H1 (cell line): ENCODE measurements around the gene NBEA. TPM values are rescaled to one million over a fixed set of nuclear protein-coding genes. Genes with fewer than 3 reads are reported as not detected.
"Not testable (repeated sequence)": the region's sequence is repeated elsewhere in the genome, so short reads cannot be mapped to it uniquely, and the experiment has no call there.

ENCODE experiments used
- CTCF ChIA-PET: fragments of 300-600 bp; sonication (Branson Sonifier 250); formaldehyde crosslinking; loops from one replicate; lab custom pipeline; 2021; ENCODE audit not compliant: partially characterized antibody; lab: Charles Lee
- POLR2A ChIA-PET: fragments of 300-600 bp; sonication (Branson Sonifier 250); formaldehyde crosslinking; loops from one replicate; lab custom pipeline; 2021; ENCODE audit warnings: inconsistent platforms; ENCODE audit not compliant: partially characterized antibody; lab: Charles Lee
- DNase-seq, 2 experiments: peaks; one replicate each; pipeline versions ENCODE4 v3.0.0 to v3.0.0-alpha.2; 2010 to 2022; ENCODE audit warnings: low spot score in 2 of 2, low read depth in 1 of 2, mixed read lengths in 1 of 2
- FAIRE-seq: peaks from 2 replicates; lab custom pipeline; 2011; peaks lifted over from hg19 to GRCh38; lab: Jason Lieb, UNC
- H2AFZ ChIP-seq: 2 replicates; pipeline ENCODE4 v1.8.1; 2012; ENCODE audit warnings: low read length, inconsistent platforms
- H2AK5ac ChIP-seq: 2 replicates; pipeline ENCODE4 v1.6.1; 2013; ENCODE audit warnings: low read depth, low read length
- H2BK120ac ChIP-seq: replicated peaks from 2 replicates; pipeline ENCODE3; 2013; ENCODE audit warnings: low read depth, low read length, inconsistent platforms
- H2BK12ac ChIP-seq: 2 replicates; pipeline ENCODE4 v1.6.1; 2013; ENCODE audit warnings: low read depth, low read length
- H2BK15ac ChIP-seq: 2 replicates; pipeline ENCODE4 v1.6.1; 2013; ENCODE audit warnings: low read length
- H2BK20ac ChIP-seq: 2 replicates; pipeline ENCODE4 v1.6.1; 2013; ENCODE audit warnings: low read length
- H2BK5ac ChIP-seq: 2 replicates; pipeline ENCODE4 v1.6.1; 2013; ENCODE audit warnings: low read depth, low read length
- H3K14ac ChIP-seq: 2 replicates; pipeline ENCODE4 v1.6.1; 2013; ENCODE audit warnings: inconsistent platforms; ENCODE audit not compliant: insufficient read length
- H3K18ac ChIP-seq: 2 replicates; pipeline ENCODE4 v1.6.1; 2013; ENCODE audit warnings: low read length; ENCODE audit errors: extremely low read depth
- H3K23ac ChIP-seq: 2 replicates; pipeline ENCODE4 v1.6.1; 2013; ENCODE audit warnings: inconsistent platforms; ENCODE audit not compliant: insufficient read length
- H3K23me2 ChIP-seq: 2 replicates; pipeline ENCODE4 v1.6.1; 2013; ENCODE audit warnings: low read depth, low read length
- H3K27ac ChIP-seq: 2 replicates; pipeline ENCODE4 v1.6.1; 2011; ENCODE audit warnings: low read depth, low read length, inconsistent platforms
- H3K27me3 ChIP-seq, 4 experiments: replicated peaks in 1 of 4; 1 replicate in 1 of 4; 2 replicates in 3 of 4; pipeline versions ENCODE4 v1.6.1 to v1.8.1; 2011 to 2013; ENCODE audit warnings: low read length in 3 of 4, mild to moderate bottlenecking in 3 of 4, inconsistent platforms in 2 of 4, mixed read lengths in 2 of 4, moderate library complexity in 1 of 4; ENCODE audit not compliant: control insufficient read depth in 3 of 4, insufficient read depth in 3 of 4; ENCODE audit errors: extremely low read depth in 1 of 4
- H3K36me3 ChIP-seq, 4 experiments: 2 replicates each; pipeline versions ENCODE4 v1.6.1 to v1.8.1; 2011 to 2013; ENCODE audit warnings: mild to moderate bottlenecking in 4 of 4, low read length in 3 of 4, moderate library complexity in 2 of 4, control low read depth in 1 of 4, inconsistent platforms in 1 of 4; ENCODE audit not compliant: insufficient read depth in 4 of 4, control insufficient read depth in 2 of 4
- H3K4ac ChIP-seq: replicated peaks from 2 replicates; pipeline ENCODE3; 2013; ENCODE audit warnings: low read length, low read depth, mixed read lengths, inconsistent platforms; ENCODE audit not compliant: insufficient read length
- H3K4me1 ChIP-seq, 4 experiments: replicated peaks in 1 of 4; 1 replicate in 1 of 4; 2 replicates in 3 of 4; pipeline versions ENCODE4 v1.6.1 to v1.8.1; 2011 to 2013; ENCODE audit warnings: low read length in 3 of 4, inconsistent platforms in 2 of 4, mixed read lengths in 1 of 4; ENCODE audit not compliant: insufficient read depth in 4 of 4, control insufficient read depth in 3 of 4
- H3K4me2 ChIP-seq, 2 experiments: 2 replicates each; pipeline versions ENCODE4 v1.6.1 to v1.8.1; 2011 to 2013; ENCODE audit warnings: low read depth in 2 of 2, low read length in 2 of 2, control low read depth in 1 of 2, inconsistent platforms in 1 of 2, mild to moderate bottlenecking in 1 of 2; ENCODE audit not compliant: insufficient read depth in 1 of 2
- H3K4me3 ChIP-seq, 4 experiments: fragments of 200-600, 300-600 bp in 1 of 4; sonication (generic), shearing (Covaris generic), sonication (Bioruptor Twin) in 1 of 4; 2 replicates each; pipeline versions ENCODE4 v1.5.1 to v1.8.1; 2011 to 2016; ENCODE audit warnings: low read length in 4 of 4, low read depth in 3 of 4, control low read depth in 2 of 4, inconsistent platforms in 2 of 4, mild to moderate bottlenecking in 2 of 4, mixed read lengths in 1 of 4, moderate library complexity in 1 of 4; ENCODE audit not compliant: insufficient read depth in 2 of 4; ENCODE audit errors: extremely low read depth in 1 of 4
- H3K56ac ChIP-seq: replicated peaks from 2 replicates; pipeline ENCODE3; 2013; ENCODE audit warnings: low read depth, mild to moderate bottlenecking, mixed read lengths, low read length, inconsistent platforms; ENCODE audit not compliant: insufficient read length
- H3K79me1 ChIP-seq: 2 replicates; pipeline ENCODE4 v1.6.1; 2013; ENCODE audit warnings: low read depth, low read length, control low read depth
- H3K79me2 ChIP-seq, 2 experiments: 2 replicates each; pipeline versions ENCODE4 v1.6.1 to v1.8.1; 2012 to 2013; ENCODE audit warnings: low read length in 2 of 2, mild to moderate bottlenecking in 2 of 2, inconsistent platforms in 1 of 2; ENCODE audit not compliant: insufficient read depth in 2 of 2, control insufficient read depth in 1 of 2
- H3K9ac ChIP-seq, 4 experiments: replicated peaks in 1 of 4; 1 replicate in 1 of 4; 2 replicates in 3 of 4; pipeline versions ENCODE4 v1.6.1 to v1.8.1; 2011 to 2013; ENCODE audit warnings: low read depth in 3 of 4, low read length in 3 of 4, control low read depth in 2 of 4, mild to moderate bottlenecking in 2 of 4, moderate library complexity in 2 of 4, inconsistent platforms in 1 of 4; ENCODE audit errors: extremely low read depth in 1 of 4
- H3K9me3 ChIP-seq, 2 experiments: 2 replicates each; pipeline versions ENCODE4 v1.6.1 to v1.8.1; 2012 to 2013; ENCODE audit warnings: mild to moderate bottlenecking in 2 of 2, moderate library complexity in 2 of 2, control low read depth in 1 of 2, inconsistent platforms in 1 of 2, low read depth in 1 of 2, low read length in 1 of 2, mixed read lengths in 1 of 2; ENCODE audit not compliant: insufficient read depth in 2 of 2
- H4K20me1 ChIP-seq, 2 experiments: replicated peaks in 1 of 2; 2 replicates each; pipeline versions ENCODE3 to v1.8.1; 2011 to 2013; ENCODE audit warnings: inconsistent platforms in 2 of 2, low read length in 2 of 2, mild to moderate bottlenecking in 1 of 2; ENCODE audit not compliant: insufficient read depth in 2 of 2, control insufficient read depth in 1 of 2
- H4K5ac ChIP-seq: 2 replicates; pipeline ENCODE4 v1.6.1; 2013; ENCODE audit warnings: low read length, low read depth, mixed read lengths, inconsistent platforms; ENCODE audit not compliant: insufficient read length
- H4K8ac ChIP-seq: 2 replicates; pipeline ENCODE4 v1.8.0; 2013; ENCODE audit warnings: mild to moderate bottlenecking, moderate library complexity, low read length, inconsistent platforms; ENCODE audit not compliant: insufficient read depth; ENCODE audit errors: extremely low read depth
- H4K91ac ChIP-seq: replicated peaks from 2 replicates; pipeline ENCODE3; 2013; ENCODE audit warnings: low read length, mixed read lengths, inconsistent platforms; ENCODE audit not compliant: insufficient read length
- WGBS, 2 experiments: shearing (Covaris generic) in 1 of 2; methylation state at CpG; one replicate each; pipeline versions ENCODE4 v1.1.6 to v1.1.7; 2013 to 2015; ENCODE audit warnings: low lambda C conversion rate in 2 of 2, mixed read lengths in 2 of 2, inconsistent platforms in 1 of 2, low coverage in 1 of 2, missing lambda C conversion rate in 1 of 2; ENCODE audit not compliant: insufficient replicate concordance in 2 of 2, insufficient coverage in 1 of 2, insufficient read length in 1 of 2; ENCODE audit errors: extremely low coverage in 1 of 2, missing lambda C conversion rate in 1 of 2; 5-methylcytosine and 5-hydroxymethylcytosine counted together
- polyA plus RNA-seq, 7 experiments: library from polyadenylated mRNA; depleted of rRNA in 3 of 7; stranded (reverse) in 5 of 7; unstranded in 2 of 7; fragments of >200 nt in 5 of 7; fragments of 200-250 nt in 2 of 7; gene quantifications; 1 replicate in 5 of 7; 2 replicates in 1 of 7; 4 replicates in 1 of 7; pipeline versions ENCODE4 v1.2.1 to v1.2.3, GENCODE V29; 2011 to 2013; ENCODE audit warnings: missing spikeins in 2 of 7, mixed read lengths in 2 of 7
- total RNA-seq: library from RNA; stranded (reverse); fragmentation: NEBNext Ultra II Directional; extraction: Animal tissue kit (Norgen Biotek cat#: 25700); gene quantifications from 2 replicates; pipeline ENCODE4 v1.2.1, GENCODE V29; 2021

The NBEA gene
- total and polyA plus RNA-seq, 2 of the 8 experiments (the other 6 are each of a cell fraction or from before 2014, with no cell fraction given): 14.2 to 21.5 TPM

GRCh38 chr13:35003734-35004133, 61.7 kb downstream of the NBEA start:
- H3K9me3 ChIP-seq, POLR2A ChIA-PET, H2BK12ac ChIP-seq, H2AK5ac ChIP-seq, H3K36me3 ChIP-seq, H2BK120ac ChIP-seq, H3K4me2 ChIP-seq, H3K4me3 ChIP-seq, H3K27me3 ChIP-seq, DNase-seq, H4K20me1 ChIP-seq, H2BK15ac ChIP-seq, H3K27ac ChIP-seq, H2BK5ac ChIP-seq, H2BK20ac ChIP-seq, H3K18ac ChIP-seq, H3K14ac ChIP-seq, H3K4me1 ChIP-seq, H3K4ac ChIP-seq, H3K23ac ChIP-seq, H3K9ac ChIP-seq, H3K23me2 ChIP-seq, H4K8ac ChIP-seq, H4K5ac ChIP-seq, H3K56ac ChIP-seq, H3K79me1 ChIP-seq, H2AFZ ChIP-seq, H4K91ac ChIP-seq, FAIRE-seq, CTCF ChIA-PET: not testable (repeated sequence)
- H3K79me2 ChIP-seq: peaks cover 0 to 89% of the 10 kb centered on the region in 2 experiments; a peak in 3 of 4 replicates
- WGBS, 2 experiments: 90% methylated on average over 2 of the region's 2 CpGs; no CpG with 5 or more reads in 1 of the 2 experiments
